ENCODE measurements around the gene PRCD.

PRCD gene

DNA sequence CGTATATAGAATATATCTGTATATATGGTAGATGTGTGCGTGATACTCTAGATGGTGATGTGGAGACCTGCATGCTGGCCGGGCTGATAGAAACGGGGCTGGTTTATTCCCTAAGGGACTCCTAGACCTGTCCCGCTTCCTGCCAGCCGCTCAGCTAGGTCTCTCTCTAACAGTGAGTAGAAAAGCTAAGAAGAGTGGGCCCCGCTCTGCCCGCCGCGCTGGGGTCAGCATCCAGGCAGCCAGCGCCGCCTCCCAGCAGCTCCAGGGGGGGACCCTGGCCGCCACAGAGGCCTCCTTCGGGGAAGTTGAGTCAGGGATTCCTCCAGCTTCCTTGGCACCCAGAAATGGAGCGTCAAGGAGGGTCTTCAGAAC, 11.7 kb upstream of the PRCD start:
- TF ChIP-seq, protein P1, sequence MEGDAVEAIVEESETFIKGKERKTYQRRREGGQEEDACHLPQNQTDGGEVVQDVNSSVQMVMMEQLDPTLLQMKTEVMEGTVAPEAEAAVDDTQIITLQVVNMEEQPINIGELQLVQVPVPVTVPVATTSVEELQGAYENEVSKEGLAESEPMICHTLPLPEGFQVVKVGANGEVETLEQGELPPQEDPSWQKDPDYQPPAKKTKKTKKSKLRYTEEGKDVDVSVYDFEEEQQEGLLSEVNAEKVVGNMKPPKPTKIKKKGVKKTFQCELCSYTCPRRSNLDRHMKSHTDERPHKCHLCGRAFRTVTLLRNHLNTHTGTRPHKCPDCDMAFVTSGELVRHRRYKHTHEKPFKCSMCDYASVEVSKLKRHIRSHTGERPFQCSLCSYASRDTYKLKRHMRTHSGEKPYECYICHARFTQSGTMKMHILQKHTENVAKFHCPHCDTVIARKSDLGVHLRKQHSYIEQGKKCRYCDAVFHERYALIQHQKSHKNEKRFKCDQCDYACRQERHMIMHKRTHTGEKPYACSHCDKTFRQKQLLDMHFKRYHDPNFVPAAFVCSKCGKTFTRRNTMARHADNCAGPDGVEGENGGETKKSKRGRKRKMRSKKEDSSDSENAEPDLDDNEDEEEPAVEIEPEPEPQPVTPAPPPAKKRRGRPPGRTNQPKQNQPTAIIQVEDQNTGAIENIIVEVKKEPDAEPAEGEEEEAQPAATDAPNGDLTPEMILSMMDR (IDR thresholded peaks at IDR 0.05; ENCODE audit: control extremely low read depth, extremely low read depth, low read depth, missing control alignments) = no peak
- DNase-seq (ENCODE audit: extremely low spot score) = no peak
- POLR2A ChIA-PET = no interaction called here
- CTCF ChIA-PET = interaction anchor here (0.9 to 2.5 kb wide), 15 partner anchors 10 to 153 kb away, joined by 3 to 23 read pairs (median 5); no protein-coding TSS in a partner anchor

GRCh38 chr17:76528528-76529223, 11.2 kb upstream of the PRCD start:
- TF ChIP-seq, protein P1 (IDR thresholded peaks at IDR 0.05; ENCODE audit: control extremely low read depth, extremely low read depth, low read depth, missing control alignments) = no peak
- no peak for DNase-seq (ENCODE audit: extremely low spot score)
- ChIA-PET CTCF (interaction anchor here (0.9 to 2.5 kb wide), 15 partner anchors 10 to 153 kb away, joined by 3 to 23 read pairs (median 5); no protein-coding TSS in a partner anchor), POLR2A (no interaction called here)

GRCh38 chr17:76529224-76530094, 10.4 kb upstream of the PRCD start:
- TF ChIP-seq, protein P1 (IDR thresholded peaks at IDR 0.05; ENCODE audit: control extremely low read depth, extremely low read depth, low read depth, missing control alignments) = no peak
- ChIA-PET POLR2A (no interaction called here), CTCF (interaction anchor here (1.0 to 2.5 kb wide), 13 partner anchors 11 to 152 kb away, joined by 3 to 23 read pairs (median 5); no protein-coding TSS in a partner anchor)
- no peak for DNase-seq (ENCODE audit: extremely low spot score)

DNA sequence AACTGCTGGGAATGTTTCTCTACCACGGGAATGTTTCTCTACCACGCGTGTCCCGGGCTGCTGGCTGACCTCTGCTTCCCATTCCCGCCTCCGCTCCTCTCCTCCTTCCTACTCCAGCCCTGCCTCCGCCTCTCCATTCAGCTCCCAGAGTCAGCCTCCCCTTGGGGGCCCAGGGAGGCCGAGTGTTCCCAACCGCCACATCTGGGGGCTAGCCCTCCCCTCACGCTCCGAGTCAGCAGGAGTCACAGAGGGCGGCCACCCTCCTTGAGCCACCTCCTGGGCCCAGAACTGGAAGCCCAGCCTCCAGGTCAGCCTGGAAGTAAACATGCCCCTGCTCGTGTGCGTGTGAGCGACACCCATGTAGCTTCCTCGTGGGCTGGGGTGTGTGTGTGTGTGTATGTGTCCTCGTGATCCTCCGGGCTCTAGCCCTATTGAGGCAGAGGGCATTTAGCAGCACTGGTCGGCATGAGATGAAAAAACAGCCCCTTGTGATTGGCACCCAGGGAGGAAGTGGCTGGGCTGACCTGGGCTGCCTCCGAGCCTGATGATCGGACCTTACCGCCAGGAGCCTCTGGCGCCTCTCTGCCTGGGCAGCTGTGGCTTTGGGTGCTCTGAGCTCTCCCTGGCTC, 9.6 kb upstream of the PRCD start:
- no peak for DNase-seq (ENCODE audit: extremely low spot score)
- POLR2A ChIA-PET = no interaction called here
- TF ChIP-seq, protein P1 (IDR thresholded peaks at IDR 0.05; ENCODE audit: control extremely low read depth, extremely low read depth, low read depth, missing control alignments) = no peak
- CTCF ChIA-PET = interaction anchor here (1.0 to 1.9 kb wide), 4 partner anchors 17 to 94 kb away, joined by 3 to 8 read pairs (median 3); no protein-coding TSS in a partner anchor

GRCh38 chr17:76530811-76531485, 8.9 kb upstream of the PRCD start:
- ChIA-PET CTCF (interaction anchor here (1.9 kb wide), 1 partner anchor 93 kb away, joined by 8 read pairs; no protein-coding TSS in a partner anchor), POLR2A (no interaction called here)
- no peak for DNase-seq (ENCODE audit: extremely low spot score)
- TF ChIP-seq, protein P1 (IDR thresholded peaks at IDR 0.05; ENCODE audit: control extremely low read depth, extremely low read depth, low read depth, missing control alignments) = no peak
